ENCODE data around the gene ZNF423.

The ZNF423 gene

GRCh38 chr16:49846800-49847199 lies 9.1 kb downstream of the ZNF423 start:
- no peak for DNase-seq

- DNase-seq: no peak
Measured at GRCh38 chr16:49844359-49844758, 11.6 kb downstream of the ZNF423 start.

GRCh38 chr16:49843758-49844157 lies 12.2 kb downstream of the ZNF423 start:
- no peak for DNase-seq

GRCh38 chr16:49842972-49843371 lies 12.9 kb downstream of the ZNF423 start:
- DNase-seq: no peak

- DNase-seq: no peak
Measured at GRCh38 chr16:49839017-49839825, 16.7 kb downstream of the ZNF423 start.

GRCh38 chr16:49838441-49839016 lies 17.4 kb downstream of the ZNF423 start:
- no peak for DNase-seq

- DNase-seq: no peak
Measured at GRCh38 chr16:49837688-49838410, 18.1 kb downstream of the ZNF423 start.

- no peak for DNase-seq
Measured at GRCh38 chr16:49836668-49837067, 19.2 kb downstream of the ZNF423 start.

- no peak for DNase-seq
Measured at GRCh38 chr16:49836218-49836617, 19.7 kb downstream of the ZNF423 start.

- no peak for DNase-seq
Measured at GRCh38 chr16:49835161-49835777, 20.6 kb downstream of the ZNF423 start.

- no peak for DNase-seq
Measured at GRCh38 chr16:49834531-49835151, 21.3 kb downstream of the ZNF423 start.

- DNase-seq: no peak
Measured at GRCh38 chr16:49833796-49834530, 21.9 kb downstream of the ZNF423 start.

- no peak for DNase-seq
Measured at GRCh38 chr16:49833085-49833484, 22.8 kb downstream of the ZNF423 start.

GRCh38 chr16:49832177-49832576 lies 23.7 kb downstream of the ZNF423 start:
- no peak for DNase-seq

GRCh38 chr16:49830873-49831272 lies 25.0 kb downstream of the ZNF423 start:
- DNase-seq: no peak

GRCh38 chr16:49828533-49829267 lies 27.2 kb downstream of the ZNF423 start:
- DNase-seq: no peak

GRCh38 chr16:49827805-49828438 lies 28.0 kb downstream of the ZNF423 start:
- DNase-seq: no peak

GRCh38 chr16:49826515-49826914 lies 29.4 kb downstream of the ZNF423 start:
- no peak for DNase-seq

GRCh38 chr16:49825041-49825440 lies 30.9 kb downstream of the ZNF423 start:
- DNase-seq: no peak

GRCh38 chr16:49824593-49824992 lies 31.3 kb downstream of the ZNF423 start:
- DNase-seq: no peak

Measured in activated naive CD4-positive, alpha-beta T cell (primary cell).